H1 (cell line): ENCODE data around the gene RTN3. TPM values are rescaled to one million over a fixed set of nuclear protein-coding genes. Genes with fewer than 3 reads are reported as not detected.

Experiments used
- CBX5 ChIP-seq: fragments of 300-800, 300-1000 bp; sonication (generic); IDR thresholded peaks from 2 replicates; pipeline ENCODE4 v1.7.1; 2016; ENCODE audit warnings: antibody characterized with exemption, low read length, low read depth
- CTBP2 ChIP-seq: IDR thresholded peaks from 2 replicates; pipeline ENCODE4 v1.7.0; 2011; ENCODE audit warnings: borderline replicate concordance, mild to moderate bottlenecking, moderate library complexity, mixed read lengths, low read length; ENCODE audit not compliant: insufficient read depth, insufficient read length
- KDM1A ChIP-seq: fragments of 200-600, 300-600 bp; sonication (generic); IDR thresholded peaks from 2 replicates; pipeline ENCODE4 v1.7.1; 2016; ENCODE audit warnings: mild to moderate bottlenecking, low read length, borderline replicate concordance
- KDM5A ChIP-seq: fragments of 200-600 bp; IDR thresholded peaks from 2 replicates; pipeline ENCODE4 v1.7.1; 2012; ENCODE audit warnings: mild to moderate bottlenecking, low read length, inconsistent platforms, mixed read lengths
- POLR2A ChIP-seq, 2 experiments: IDR thresholded peaks; 1 replicate in 1 of 2; 2 replicates in 1 of 2; pipeline ENCODE4 v1.6.1; 2011; ENCODE audit warnings: low read depth in 2 of 2, low read length in 2 of 2, mild to moderate bottlenecking in 2 of 2; ENCODE audit errors: control extremely low read depth in 1 of 2
- polyA plus RNA-seq, 7 experiments: library from polyadenylated mRNA; depleted of rRNA in 3 of 7; stranded (reverse) in 5 of 7; unstranded in 2 of 7; fragments of >200 nt in 5 of 7; fragments of 200-250 nt in 2 of 7; gene quantifications; 1 replicate in 5 of 7; 2 replicates in 1 of 7; 4 replicates in 1 of 7; pipeline versions ENCODE4 v1.2.1 to v1.2.3, GENCODE V29; 2011 to 2013; ENCODE audit warnings: missing spikeins in 2 of 7, mixed read lengths in 2 of 7
- total RNA-seq: library from RNA; stranded (reverse); fragmentation: NEBNext Ultra II Directional; extraction: Animal tissue kit (Norgen Biotek cat#: 25700); gene quantifications from 2 replicates; pipeline ENCODE4 v1.2.1, GENCODE V29; 2021
- TF ChIP-seq, protein P1 (sequence below): fragments of 300-600 bp; sonication (generic); IDR thresholded peaks from 2 replicates; pipeline ENCODE4 v1.7.1; 2012; ENCODE audit warnings: low read length, moderate library complexity, mild to moderate bottlenecking, inconsistent platforms; ENCODE audit not compliant: insufficient replicate concordance

RTN3 gene
- total and polyA plus RNA-seq, 2 of the 8 experiments (the other 6 are each of a cell fraction or from before 2014, with no cell fraction given), result 160 to 203 TPM

GRCh38 chr11:63709336-63709884, 28.1 kb downstream of the RTN3 start (continued):
- TF ChIP-seq, protein P1, sequence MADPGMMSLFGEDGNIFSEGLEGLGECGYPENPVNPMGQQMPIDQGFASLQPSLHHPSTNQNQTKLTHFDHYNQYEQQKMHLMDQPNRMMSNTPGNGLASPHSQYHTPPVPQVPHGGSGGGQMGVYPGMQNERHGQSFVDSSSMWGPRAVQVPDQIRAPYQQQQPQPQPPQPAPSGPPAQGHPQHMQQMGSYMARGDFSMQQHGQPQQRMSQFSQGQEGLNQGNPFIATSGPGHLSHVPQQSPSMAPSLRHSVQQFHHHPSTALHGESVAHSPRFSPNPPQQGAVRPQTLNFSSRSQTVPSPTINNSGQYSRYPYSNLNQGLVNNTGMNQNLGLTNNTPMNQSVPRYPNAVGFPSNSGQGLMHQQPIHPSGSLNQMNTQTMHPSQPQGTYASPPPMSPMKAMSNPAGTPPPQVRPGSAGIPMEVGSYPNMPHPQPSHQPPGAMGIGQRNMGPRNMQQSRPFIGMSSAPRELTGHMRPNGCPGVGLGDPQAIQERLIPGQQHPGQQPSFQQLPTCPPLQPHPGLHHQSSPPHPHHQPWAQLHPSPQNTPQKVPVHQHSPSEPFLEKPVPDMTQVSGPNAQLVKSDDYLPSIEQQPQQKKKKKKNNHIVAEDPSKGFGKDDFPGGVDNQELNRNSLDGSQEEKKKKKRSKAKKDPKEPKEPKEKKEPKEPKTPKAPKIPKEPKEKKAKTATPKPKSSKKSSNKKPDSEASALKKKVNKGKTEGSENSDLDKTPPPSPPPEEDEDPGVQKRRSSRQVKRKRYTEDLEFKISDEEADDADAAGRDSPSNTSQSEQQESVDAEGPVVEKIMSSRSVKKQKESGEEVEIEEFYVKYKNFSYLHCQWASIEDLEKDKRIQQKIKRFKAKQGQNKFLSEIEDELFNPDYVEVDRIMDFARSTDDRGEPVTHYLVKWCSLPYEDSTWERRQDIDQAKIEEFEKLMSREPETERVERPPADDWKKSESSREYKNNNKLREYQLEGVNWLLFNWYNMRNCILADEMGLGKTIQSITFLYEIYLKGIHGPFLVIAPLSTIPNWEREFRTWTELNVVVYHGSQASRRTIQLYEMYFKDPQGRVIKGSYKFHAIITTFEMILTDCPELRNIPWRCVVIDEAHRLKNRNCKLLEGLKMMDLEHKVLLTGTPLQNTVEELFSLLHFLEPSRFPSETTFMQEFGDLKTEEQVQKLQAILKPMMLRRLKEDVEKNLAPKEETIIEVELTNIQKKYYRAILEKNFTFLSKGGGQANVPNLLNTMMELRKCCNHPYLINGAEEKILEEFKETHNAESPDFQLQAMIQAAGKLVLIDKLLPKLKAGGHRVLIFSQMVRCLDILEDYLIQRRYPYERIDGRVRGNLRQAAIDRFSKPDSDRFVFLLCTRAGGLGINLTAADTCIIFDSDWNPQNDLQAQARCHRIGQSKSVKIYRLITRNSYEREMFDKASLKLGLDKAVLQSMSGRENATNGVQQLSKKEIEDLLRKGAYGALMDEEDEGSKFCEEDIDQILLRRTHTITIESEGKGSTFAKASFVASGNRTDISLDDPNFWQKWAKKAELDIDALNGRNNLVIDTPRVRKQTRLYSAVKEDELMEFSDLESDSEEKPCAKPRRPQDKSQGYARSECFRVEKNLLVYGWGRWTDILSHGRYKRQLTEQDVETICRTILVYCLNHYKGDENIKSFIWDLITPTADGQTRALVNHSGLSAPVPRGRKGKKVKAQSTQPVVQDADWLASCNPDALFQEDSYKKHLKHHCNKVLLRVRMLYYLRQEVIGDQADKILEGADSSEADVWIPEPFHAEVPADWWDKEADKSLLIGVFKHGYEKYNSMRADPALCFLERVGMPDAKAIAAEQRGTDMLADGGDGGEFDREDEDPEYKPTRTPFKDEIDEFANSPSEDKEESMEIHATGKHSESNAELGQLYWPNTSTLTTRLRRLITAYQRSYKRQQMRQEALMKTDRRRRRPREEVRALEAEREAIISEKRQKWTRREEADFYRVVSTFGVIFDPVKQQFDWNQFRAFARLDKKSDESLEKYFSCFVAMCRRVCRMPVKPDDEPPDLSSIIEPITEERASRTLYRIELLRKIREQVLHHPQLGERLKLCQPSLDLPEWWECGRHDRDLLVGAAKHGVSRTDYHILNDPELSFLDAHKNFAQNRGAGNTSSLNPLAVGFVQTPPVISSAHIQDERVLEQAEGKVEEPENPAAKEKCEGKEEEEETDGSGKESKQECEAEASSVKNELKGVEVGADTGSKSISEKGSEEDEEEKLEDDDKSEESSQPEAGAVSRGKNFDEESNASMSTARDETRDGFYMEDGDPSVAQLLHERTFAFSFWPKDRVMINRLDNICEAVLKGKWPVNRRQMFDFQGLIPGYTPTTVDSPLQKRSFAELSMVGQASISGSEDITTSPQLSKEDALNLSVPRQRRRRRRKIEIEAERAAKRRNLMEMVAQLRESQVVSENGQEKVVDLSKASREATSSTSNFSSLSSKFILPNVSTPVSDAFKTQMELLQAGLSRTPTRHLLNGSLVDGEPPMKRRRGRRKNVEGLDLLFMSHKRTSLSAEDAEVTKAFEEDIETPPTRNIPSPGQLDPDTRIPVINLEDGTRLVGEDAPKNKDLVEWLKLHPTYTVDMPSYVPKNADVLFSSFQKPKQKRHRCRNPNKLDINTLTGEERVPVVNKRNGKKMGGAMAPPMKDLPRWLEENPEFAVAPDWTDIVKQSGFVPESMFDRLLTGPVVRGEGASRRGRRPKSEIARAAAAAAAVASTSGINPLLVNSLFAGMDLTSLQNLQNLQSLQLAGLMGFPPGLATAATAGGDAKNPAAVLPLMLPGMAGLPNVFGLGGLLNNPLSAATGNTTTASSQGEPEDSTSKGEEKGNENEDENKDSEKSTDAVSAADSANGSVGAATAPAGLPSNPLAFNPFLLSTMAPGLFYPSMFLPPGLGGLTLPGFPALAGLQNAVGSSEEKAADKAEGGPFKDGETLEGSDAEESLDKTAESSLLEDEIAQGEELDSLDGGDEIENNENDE, result no peak
- TF ChIP-seq KDM5A (no peak), CBX5 (no peak), CTBP2 (no peak), POLR2A (IDR thresholded peaks at IDR 0.05; ENCODE audit: control extremely low read depth in 1 of 2, low read depth in 2 of 2, low read length in 2 of 2) (no peak), KDM1A (no peak)
- TF ChIP-seq, all 59 proteins: peak for 0
